LNCAP (cell line): Measurements from ENCODE around the gene PTPRN.

Experiments used
- TF ChIP-seq, protein P1 (sequence below): fragments of 450-650 bp; IDR thresholded peaks from 2 replicates; pipeline ENCODE4 v1.5.1; 2017; ENCODE audit warnings: mild to moderate bottlenecking

PTPRN gene

DNA sequence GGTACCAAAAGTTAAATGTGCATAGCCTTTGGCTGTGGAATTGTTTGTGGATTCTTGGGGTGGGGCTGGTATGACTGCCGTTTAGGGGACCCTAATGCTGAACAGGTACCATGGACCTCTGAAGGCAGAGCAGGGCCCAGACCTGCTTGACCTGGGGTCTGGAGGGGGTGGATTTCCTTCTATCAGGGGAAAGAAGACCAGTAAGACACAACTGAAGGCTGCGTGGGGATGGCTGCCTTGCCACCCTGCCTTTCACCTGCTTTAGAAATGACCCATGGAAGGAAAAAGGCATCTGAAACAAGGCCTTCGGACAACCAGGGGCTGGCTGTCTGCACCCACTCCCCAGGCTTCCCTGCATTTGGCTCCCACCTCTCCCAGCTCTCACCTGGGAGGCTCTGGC is 41.0 kb upstream of the PTPRN start:
- TF ChIP-seq, protein P1, sequence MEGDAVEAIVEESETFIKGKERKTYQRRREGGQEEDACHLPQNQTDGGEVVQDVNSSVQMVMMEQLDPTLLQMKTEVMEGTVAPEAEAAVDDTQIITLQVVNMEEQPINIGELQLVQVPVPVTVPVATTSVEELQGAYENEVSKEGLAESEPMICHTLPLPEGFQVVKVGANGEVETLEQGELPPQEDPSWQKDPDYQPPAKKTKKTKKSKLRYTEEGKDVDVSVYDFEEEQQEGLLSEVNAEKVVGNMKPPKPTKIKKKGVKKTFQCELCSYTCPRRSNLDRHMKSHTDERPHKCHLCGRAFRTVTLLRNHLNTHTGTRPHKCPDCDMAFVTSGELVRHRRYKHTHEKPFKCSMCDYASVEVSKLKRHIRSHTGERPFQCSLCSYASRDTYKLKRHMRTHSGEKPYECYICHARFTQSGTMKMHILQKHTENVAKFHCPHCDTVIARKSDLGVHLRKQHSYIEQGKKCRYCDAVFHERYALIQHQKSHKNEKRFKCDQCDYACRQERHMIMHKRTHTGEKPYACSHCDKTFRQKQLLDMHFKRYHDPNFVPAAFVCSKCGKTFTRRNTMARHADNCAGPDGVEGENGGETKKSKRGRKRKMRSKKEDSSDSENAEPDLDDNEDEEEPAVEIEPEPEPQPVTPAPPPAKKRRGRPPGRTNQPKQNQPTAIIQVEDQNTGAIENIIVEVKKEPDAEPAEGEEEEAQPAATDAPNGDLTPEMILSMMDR, result no peak

DNA sequence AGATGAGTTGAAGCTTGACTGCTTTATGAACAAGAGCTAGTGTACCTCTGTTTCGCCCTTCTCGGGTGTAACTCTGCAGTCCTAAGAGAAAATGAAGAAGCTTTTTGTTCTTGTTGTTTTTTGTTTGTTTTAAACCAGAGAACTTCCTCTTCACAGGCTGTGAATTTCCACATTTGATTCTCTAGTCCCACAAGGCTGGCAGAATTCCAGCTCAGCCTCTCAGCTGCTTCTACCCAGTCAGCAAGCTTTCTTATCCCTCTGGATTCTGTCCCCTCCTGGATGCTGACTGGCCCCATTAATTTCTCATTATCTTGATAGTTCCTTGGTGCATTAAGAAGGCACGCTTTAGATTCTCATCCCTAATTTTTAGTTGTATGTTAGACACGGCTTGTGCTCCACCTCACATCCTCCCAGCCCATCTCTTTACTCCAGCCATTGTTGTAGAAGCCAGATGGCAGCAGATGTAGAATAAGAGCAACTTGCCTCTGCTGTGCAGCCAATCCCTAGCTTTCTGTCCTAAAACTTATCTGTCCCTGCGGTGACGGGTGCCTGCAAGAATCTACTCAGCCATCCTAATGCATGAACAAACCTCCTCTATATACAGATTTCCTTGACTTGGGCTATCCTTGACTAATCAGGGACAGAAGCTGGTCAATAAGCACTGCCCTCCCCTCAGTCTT is 35.7 kb upstream of the PTPRN start:
- TF ChIP-seq, protein P1, result no peak

DNA sequence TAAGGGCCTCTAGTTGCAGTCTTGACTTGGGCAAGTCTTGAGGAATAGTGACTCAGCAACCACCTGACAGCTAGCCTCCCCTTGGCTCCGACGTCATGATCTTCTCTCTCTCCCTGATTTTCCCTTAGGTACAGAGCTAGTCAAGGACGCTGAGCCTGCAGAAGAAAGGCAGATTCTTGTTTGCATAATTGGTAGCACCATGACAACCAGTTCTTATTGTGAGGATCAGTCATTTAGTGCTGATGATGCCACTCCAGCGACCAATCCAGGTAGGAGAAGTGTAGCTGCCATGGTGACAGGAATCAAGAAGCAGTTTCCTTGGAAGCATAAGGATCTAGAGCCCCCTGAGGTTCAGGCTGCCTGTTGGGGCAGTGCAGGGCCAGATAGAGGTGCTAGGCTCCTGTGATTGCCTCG is 26.2 kb upstream of the PTPRN start:
- TF ChIP-seq, protein P1, result no peak

DNA sequence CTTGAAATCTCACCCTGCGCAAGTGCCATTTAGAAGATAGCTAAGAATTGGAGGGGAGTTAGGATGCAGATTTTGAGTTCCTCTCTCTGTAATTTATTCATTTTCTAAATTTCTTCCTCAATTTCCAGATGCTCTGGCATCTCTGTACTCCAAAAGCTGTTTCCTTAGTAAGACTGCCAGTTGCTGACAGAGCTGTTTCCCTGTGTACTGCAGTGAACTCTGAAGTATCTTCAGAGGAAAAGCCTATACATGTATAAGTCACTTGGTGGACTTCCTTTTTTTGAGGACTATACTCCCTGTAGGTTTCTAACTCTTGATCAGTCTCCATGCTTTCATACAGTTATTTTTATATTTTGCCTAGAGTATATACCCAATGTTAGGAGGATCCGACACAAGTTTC is 24.9 kb upstream of the PTPRN start:
- TF ChIP-seq, protein P1, result no peak

DNA sequence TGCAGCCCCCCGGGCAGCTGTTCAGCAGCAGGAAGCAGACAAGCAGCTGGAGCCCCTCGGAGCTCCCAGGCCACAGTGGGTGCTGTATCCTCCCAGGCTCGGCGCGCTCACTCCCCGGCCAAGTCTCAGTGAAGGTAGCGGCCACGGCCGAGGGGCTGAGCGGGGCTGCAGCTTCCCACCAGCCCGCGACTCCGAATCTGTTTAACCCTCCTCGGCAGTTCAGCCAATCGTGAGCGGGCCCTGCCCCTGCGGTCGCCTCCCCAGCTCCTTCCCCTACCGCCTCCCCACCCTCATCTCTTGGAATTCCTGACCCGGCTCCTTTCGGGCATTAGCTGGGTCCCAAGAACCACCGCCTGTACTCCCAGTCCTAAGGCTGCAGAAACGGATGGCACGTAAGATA is 23.3 kb upstream of the PTPRN start, which contains the start of gene RESP18:
TSS of gene RESP18 (minus strand) at position 203 of the 400 bp plus-strand sequence.
- TF ChIP-seq, protein P1, result no peak

DNA sequence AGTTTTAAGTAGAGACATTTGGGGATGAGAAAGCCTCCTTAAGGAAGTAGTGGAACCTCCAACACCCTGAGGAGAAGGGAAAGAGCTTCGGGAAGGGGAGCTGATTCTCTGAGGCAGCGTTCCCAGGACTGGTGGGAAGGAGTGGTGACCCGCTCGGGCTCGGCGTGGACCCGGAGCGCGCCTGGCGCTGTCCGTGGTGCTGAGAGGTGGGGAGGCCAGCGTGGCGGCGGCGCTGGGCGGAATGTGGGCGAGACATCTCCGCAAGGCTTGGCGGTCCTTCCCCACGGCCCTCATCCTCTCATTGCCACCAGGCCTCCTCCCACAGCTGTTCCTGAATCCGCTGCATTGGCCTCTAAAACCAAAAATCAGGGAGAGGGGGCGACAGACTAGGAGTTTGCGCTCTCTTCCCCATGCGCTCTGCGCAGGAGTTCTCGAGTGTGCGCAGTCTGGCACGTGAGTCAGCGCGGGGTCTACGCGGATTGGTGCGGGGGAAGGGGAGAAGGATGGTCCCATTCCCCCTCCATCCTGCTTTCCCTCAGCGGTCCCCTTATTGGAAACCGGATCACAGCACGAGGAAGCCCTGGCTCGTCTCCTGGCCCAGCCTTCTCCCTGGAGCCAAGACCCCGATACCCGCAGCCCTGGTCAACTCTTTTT is 22.5 kb upstream of the PTPRN start:
- TF ChIP-seq, protein P1, result no peak

DNA sequence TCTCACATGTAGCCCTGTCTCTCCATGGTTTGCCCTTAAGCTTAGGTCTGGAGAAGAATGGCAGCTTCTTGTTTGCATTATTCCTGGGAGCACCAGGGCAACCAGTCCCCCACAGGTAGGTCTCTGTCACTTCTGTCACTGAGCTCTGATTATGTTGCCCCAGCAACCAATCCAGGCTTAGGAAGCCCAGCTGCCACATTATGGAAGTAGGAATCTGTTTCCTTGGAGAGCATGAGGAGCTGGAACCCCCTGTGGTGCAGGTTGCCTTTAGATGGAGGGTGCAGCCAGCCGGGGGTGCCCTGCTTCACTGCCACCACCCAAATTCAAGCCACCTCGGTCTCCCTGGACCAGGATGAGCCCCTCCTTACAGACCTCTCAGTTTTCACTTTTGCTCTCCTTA is 18.5 kb upstream of the PTPRN start:
- TF ChIP-seq, protein P1, result no peak
